HG03175 (cell line): ENCODE measurements around the gene WDR59.
"Not testable (repeated sequence)": the region's sequence is repeated elsewhere in the genome, so short reads cannot be mapped to it uniquely, and the experiment has no call there.

Source experiments
- ATAC-seq: cut with Tn5 transposase; IDR thresholded peaks from one replicate; pipeline ENCODE4 v1.9.1; 2021; ENCODE audit warnings: mild to moderate bottlenecking, moderate library complexity; ENCODE audit not compliant: unreplicated experiment

WDR59 gene, protein sequence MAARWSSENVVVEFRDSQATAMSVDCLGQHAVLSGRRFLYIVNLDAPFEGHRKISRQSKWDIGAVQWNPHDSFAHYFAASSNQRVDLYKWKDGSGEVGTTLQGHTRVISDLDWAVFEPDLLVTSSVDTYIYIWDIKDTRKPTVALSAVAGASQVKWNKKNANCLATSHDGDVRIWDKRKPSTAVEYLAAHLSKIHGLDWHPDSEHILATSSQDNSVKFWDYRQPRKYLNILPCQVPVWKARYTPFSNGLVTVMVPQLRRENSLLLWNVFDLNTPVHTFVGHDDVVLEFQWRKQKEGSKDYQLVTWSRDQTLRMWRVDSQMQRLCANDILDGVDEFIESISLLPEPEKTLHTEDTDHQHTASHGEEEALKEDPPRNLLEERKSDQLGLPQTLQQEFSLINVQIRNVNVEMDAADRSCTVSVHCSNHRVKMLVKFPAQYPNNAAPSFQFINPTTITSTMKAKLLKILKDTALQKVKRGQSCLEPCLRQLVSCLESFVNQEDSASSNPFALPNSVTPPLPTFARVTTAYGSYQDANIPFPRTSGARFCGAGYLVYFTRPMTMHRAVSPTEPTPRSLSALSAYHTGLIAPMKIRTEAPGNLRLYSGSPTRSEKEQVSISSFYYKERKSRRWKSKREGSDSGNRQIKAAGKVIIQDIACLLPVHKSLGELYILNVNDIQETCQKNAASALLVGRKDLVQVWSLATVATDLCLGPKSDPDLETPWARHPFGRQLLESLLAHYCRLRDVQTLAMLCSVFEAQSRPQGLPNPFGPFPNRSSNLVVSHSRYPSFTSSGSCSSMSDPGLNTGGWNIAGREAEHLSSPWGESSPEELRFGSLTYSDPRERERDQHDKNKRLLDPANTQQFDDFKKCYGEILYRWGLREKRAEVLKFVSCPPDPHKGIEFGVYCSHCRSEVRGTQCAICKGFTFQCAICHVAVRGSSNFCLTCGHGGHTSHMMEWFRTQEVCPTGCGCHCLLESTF

GRCh38 chr16:74984529-74985296 lies at the start of gene WDR59:
Gene WDR59, minus strand, starts transcription at chr16:74985123. Its CDS starts 106 bp downstream, at chr16:74985017.
- ATAC-seq = peak; percentile 100

- ATAC-seq = no peak
These were observed 47.7 kb upstream of the WDR59 start for GRCh38 chr16:75032655-75033054.

DNA sequence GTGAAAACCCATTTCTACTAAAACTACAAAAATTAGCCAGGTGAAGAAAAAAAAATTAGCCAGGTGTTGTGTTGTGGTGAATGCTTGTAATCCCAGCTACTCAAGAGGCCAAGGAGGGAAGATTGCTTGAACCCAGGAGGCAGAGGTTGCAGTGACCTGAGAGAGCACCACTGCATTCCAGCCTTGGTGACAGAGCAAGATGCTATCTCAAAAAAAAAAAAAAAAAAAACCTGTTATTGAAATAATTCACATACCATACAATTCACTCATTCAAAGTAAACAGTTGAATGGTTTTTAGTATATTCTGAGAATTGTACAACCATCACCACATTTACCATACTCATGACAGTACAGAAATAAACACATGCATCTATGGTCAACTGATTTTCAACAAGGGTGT lies 44.9 kb upstream of the WDR59 start:
- ATAC-seq = no peak

DNA sequence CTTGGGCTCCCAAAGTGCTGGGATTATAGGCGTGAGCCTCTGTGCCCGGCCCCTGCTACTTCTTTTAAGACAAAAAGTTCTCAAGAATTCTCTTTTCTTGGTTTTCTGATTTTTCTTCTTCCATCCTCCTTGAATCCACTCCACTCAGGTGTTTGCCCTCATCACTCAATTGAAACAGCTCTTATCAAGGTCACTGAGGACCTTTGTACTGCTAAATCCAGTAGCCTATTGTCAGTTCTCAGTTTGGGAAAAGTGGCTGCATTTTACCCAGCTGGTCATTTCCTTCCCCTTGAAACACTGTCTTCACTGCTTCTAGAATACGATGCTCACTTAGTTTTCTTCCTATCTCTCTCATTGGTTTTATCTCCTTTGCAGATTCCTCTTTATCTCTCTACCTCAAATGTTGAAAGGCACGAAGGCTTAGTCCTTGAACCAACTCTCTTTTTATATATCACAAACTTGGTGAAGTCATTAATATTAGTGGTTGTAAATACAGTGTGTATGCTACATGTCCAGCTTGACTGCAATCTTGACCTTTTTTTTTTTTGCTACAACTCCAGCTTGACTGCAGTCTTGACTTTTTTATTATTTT lies 43.7 kb upstream of the WDR59 start:
- ATAC-seq = no peak

DNA sequence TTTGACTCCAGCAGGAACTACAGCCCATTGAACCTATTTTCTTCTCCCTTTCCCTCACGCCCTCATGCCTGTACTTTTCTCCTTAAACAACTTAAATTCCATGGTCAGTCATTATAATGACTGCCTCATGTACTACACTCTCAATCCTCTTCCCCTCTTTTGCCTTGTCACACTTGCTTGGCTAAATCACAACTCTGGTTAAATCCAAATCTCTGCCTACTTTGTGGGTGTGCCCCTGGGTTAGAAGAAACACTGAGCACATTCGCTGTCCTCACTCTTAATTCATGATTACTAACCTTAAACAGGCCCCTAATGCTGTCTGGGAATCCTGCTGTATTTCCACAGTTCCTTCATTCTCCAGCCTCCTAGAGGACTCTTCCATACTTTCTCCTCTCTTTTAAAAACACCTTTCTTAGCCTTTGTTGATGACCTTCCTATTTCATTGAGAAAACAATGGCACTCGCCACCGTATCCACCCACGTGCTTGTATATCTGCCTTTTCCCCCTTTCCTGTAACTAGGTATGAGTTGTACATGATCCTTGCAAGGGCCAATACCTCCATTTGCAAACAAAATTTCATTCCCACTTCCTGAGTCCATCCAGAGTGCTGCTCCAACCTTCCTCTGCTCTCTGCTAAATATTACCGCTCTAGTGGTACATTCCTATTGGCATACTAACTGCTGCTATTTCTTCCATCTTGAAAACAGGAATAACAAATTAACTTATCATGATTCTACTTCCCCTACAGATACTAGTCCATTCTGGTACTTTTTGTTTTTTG lies 42.8 kb upstream of the WDR59 start:
- ATAC-seq = no peak

- no peak for ATAC-seq
These were observed 42.0 kb upstream of the WDR59 start for GRCh38 chr16:75026892-75027391.

GRCh38 chr16:75026239-75026891 lies 41.4 kb upstream of the WDR59 start:
- ATAC-seq = not testable (repeated sequence)

- ATAC-seq = no peak
These were observed 40.8 kb upstream of the WDR59 start for GRCh38 chr16:75025761-75026160.

GRCh38 chr16:75024594-75024993 lies 39.7 kb upstream of the WDR59 start:
- no peak for ATAC-seq

DNA sequence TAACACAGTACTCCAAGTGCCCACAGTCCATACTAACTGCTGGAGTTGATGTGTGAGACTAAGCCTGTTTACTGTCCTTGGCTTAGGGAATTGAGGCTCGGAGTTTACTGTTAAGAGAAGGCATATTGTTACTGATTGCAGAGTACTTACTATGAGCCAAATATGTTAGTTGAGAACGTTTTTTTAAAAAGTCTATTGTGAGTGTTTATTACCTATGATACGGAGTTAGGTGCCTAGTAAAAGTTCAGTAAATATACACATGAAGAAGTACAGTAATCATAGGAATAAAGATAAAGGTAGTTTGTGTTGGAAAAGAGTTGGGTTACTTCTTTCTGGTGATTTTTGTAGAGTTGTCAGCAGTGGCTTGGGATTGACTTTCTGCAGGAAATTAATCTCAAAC lies 39.3 kb upstream of the WDR59 start:
- no peak for ATAC-seq

DNA sequence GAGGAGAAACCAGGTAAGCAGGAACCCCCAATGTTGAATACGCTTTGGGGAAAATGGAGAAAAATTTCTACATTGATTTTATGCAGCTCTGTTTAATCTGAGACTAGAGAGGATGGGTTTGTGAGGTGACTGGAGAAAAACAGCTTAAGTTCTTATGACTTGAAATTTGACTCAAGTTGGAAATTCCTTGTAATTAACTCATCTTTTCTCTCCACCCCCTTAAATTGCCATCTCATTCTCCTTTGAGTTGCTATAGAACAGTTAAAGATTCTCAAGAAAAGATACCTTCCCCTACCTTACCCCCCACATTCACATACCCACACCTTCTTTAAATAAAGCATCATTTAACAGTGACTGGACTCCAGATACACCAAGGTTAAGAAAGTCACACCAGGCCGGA lies 38.1 kb upstream of the WDR59 start:
- ATAC-seq = no peak

DNA sequence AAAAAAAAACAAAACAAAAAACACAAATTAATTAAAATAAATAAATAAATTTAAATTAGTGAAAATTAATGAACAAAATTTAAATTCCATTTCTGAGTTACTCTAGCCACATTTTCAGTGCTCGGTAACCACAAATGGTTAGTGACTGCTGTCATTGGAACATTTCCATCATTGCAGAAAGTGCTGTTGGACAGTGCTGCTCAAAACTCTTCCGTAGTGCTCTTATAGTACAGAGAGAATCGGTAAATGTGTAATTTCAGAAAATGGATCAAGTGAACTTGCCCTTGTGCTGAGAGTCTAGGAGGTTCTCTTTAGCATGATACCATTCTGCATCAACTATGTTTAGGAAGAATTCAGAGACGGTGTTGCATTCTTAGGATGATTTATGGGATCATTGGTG lies 37.6 kb upstream of the WDR59 start:
- no peak for ATAC-seq

GRCh38 chr16:75021410-75021809 lies 36.5 kb upstream of the WDR59 start:
- ATAC-seq = no peak

- ATAC-seq = no peak
These were observed 34.7 kb upstream of the WDR59 start for GRCh38 chr16:75019586-75019985.

DNA sequence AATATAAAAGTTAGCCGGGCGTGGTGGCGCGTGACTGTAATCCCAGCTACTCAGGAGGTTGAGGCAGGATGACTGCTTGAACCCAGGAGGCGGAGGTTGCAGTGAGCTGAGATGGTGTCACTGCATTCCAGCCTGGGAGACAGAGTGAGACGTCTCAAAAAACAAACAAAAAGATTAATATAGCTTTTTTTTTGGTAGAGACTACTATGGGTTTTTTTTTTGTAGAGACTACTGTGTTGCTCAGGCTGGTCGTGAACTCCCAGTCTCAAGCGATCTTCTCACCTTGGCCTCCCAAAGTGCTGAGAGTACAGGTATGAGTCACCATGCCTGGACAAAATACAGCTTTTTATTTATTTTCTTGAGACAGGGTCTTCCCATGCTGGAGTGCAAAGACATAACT lies 34.1 kb upstream of the WDR59 start:
- ATAC-seq = peak; percentile 57

- ATAC-seq = no peak
These were observed 33.0 kb upstream of the WDR59 start for GRCh38 chr16:75017670-75018525.

DNA sequence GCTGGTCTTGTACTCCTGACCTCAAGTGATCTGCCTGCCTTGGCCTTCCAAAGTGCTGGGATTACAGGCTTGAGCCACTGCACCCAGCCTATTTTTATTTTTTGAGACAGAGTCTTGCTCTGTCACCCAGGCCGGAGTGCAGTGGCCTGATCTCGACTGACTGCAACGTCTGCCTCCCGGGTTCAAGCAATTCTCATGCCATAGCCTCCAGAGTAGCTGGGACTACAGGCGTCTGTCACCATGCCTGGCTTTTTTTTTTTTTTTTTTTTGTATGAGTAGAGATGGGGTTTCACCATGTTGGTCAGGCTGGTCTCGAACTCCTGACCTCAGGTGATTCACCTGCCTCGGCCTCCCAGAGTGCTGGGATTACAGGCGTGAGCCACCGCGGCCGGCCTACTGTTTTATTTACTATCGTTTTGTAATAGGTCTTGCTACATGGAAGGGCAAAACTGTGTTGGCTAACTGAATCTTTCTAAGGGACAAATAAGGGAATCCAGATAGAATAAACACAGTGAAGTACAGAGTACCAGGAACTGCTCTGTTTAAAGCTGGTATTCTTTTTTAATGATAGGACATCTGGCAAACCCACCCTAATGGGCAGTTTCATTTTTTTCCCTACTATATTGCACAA lies 31.6 kb upstream of the WDR59 start:
- not testable (repeated sequence) for ATAC-seq

DNA sequence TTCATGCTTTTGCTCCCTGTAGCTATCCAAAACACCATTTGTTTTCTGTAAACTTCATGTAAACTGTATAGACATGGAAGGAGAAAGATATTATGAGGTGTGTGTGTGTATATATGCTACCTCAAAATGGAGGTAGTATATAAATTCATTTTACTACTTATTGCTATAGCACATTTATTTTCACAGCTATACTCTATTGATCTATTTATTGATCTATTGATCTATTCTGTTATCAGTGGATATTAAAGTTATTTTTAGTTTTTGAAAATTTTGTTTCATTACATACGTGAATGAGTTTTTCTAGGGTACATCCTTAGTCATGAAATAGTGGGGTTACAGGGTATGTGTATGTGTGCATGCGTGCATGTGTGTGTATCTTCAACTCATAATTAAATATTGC lies 29.4 kb upstream of the WDR59 start:
- no peak for ATAC-seq
